ENCODE results near the gene IQSEC3.
"Not testable (repeated sequence)": the region's sequence is repeated elsewhere in the genome, so short reads cannot be mapped to it uniquely, and the experiment has no call there.

Gene IQSEC3

GRCh38 chr12:53735-54730 lies 12.5 kb upstream of the IQSEC3 start:
- DNase-seq: no peak

- no peak for DNase-seq
Measured at GRCh38 chr12:54750-55535, 11.6 kb upstream of the IQSEC3 start.

GRCh38 chr12:56683-57346 lies 9.8 kb upstream of the IQSEC3 start:
- DNase-seq: no peak

GRCh38 chr12:57539-57938 lies 9.0 kb upstream of the IQSEC3 start:
- no peak for DNase-seq

GRCh38 chr12:58832-59231 lies 7.7 kb upstream of the IQSEC3 start:
- no peak for DNase-seq

GRCh38 chr12:61845-62244 lies 4.7 kb upstream of the IQSEC3 start:
- not testable (repeated sequence) for DNase-seq

GRCh38 chr12:65491-66063 lies 990 bp upstream of the IQSEC3 start:
- DNase-seq: not testable (repeated sequence)

GRCh38 chr12:66782-67504 lies 376 bp downstream of the IQSEC3 start:
- not testable (repeated sequence) for DNase-seq

GRCh38 chr12:69677-70076 lies 3.1 kb downstream of the IQSEC3 start:
- DNase-seq: not testable (repeated sequence)

GRCh38 chr12:70541-70940 lies 4.0 kb downstream of the IQSEC3 start:
- DNase-seq: not testable (repeated sequence)

GRCh38 chr12:72018-72417 lies 5.5 kb downstream of the IQSEC3 start:
- not testable (repeated sequence) for DNase-seq

GRCh38 chr12:74420-75190 lies 8.0 kb downstream of the IQSEC3 start:
- not testable (repeated sequence) for DNase-seq

GRCh38 chr12:75541-75940 lies 9.0 kb downstream of the IQSEC3 start:
- not testable (repeated sequence) for DNase-seq

- not testable (repeated sequence) for DNase-seq
Measured at GRCh38 chr12:76102-76501, 9.5 kb downstream of the IQSEC3 start.

GRCh38 chr12:76551-76950 lies 10.0 kb downstream of the IQSEC3 start:
- DNase-seq: not testable (repeated sequence)

GRCh38 chr12:77101-77719 lies 10.6 kb downstream of the IQSEC3 start:
- DNase-seq: not testable (repeated sequence)

GRCh38 chr12:77769-78383 lies 11.3 kb downstream of the IQSEC3 start:
- peak; percentile 25 to 32 for DNase-seq

GRCh38 chr12:78981-79380 lies 12.4 kb downstream of the IQSEC3 start:
- no peak for DNase-seq

- DNase-seq: no peak
Measured at GRCh38 chr12:80681-81190, 14.2 kb downstream of the IQSEC3 start.

- no peak for DNase-seq
Measured at GRCh38 chr12:82740-83139, 16.2 kb downstream of the IQSEC3 start.
